SW480 (cell line): ENCODE measurements around the gene SUSD6.
"Not testable (repeated sequence)": the region's sequence is repeated elsewhere in the genome, so short reads cannot be mapped to it uniquely, and the experiment has no call there.

Experiments used
- DNase-seq: peaks from one replicate; pipeline ENCODE4 v3.0.0-alpha.2; 2016; ENCODE audit warnings: low spot score

The SUSD6 gene

GRCh38 chr14:69694730-69695281 is 83.4 kb downstream of the SUSD6 start:
- DNase-seq: peak; percentile 21

GRCh38 chr14:69695322-69696203 is 84.2 kb downstream of the SUSD6 start:
- DNase-seq: no peak

GRCh38 chr14:69696204-69696527 is 84.8 kb downstream of the SUSD6 start:
- DNase-seq: no peak

DNA sequence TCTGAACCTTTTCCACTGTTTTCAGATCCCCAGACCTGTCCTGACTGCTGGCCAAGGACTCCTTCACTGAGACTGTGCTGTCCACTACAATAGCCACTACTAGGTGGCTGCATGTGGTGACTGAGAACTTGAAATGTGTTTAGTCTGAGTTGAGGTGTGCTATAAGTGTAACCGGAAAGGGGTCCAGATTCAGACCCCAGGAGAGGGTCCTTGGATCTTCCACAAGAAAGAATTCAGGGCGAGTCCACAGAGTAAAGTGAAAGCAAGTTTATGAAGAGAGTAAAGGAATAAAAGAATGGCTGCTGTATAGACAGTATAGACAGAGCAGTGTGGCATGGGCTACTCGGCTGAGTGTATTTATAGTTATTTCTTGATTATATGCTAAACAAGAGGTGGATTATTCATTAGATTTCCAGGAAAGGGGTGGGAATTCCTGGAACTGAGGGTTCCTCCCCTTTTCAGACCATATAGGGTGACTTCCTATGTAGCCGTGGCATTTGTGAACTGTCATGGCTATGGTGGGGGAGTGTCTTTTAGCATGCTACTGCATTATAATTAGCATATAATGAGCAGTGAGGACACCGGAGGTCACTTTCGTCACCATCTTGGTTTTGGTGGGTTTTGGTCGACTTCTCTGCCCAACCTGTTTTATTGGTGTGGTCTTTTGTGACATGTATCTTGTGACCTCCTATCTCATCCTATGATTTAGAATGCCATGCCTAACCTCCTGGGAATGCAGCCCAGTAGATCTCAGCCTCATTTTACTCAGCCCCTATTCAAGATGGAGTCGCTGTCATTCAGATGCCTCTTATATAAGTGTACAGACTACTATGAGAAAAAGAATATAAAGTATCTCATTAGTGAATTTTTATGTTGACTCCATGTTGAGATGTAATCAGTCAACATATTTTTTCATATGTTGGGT is 85.5 kb downstream of the SUSD6 start:
- no peak for DNase-seq

DNA sequence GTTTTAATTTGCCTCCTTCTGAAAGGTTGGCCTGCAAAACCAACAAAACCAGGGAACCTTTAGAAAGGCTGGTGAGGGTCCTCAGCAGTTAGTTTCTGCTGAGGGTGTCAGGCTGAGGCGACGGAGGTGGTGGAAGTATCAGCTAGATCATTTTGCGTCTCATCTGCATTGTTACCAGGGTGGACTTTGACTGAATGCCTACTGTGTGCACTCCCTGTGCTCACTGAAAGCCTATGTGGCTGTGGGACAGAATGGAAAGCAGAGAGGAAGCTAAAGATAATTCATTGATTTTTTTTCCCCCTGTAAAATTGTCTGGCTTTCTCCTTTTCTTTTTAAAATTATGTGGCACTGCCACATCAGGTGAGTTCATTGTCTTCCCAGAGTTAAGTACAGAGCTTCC is 87.2 kb downstream of the SUSD6 start:
- no peak for DNase-seq

GRCh38 chr14:69699243-69699642 is 87.8 kb downstream of the SUSD6 start:
- DNase-seq: not testable (repeated sequence)

GRCh38 chr14:69699748-69700303 is 88.4 kb downstream of the SUSD6 start:
- DNase-seq: no peak

DNA sequence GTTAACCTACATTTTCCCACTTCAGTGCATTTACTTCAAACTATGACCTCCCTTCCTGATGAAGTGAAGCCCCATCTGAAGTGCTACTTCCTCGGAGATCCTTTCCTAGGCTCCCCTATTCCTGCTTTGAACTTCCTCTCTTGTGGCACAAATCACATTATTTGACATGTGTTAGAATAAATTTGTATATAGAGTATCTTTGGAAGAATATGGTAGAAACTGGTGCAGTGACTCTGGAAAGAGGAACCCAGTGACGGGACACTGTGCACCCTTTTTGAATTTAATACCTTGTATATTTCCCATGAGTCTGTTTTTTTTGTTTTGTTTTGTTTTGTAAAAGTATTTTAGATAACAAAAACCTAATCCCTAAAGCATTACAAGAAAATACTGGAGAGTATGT is 89.2 kb downstream of the SUSD6 start:
- DNase-seq: no peak

DNA sequence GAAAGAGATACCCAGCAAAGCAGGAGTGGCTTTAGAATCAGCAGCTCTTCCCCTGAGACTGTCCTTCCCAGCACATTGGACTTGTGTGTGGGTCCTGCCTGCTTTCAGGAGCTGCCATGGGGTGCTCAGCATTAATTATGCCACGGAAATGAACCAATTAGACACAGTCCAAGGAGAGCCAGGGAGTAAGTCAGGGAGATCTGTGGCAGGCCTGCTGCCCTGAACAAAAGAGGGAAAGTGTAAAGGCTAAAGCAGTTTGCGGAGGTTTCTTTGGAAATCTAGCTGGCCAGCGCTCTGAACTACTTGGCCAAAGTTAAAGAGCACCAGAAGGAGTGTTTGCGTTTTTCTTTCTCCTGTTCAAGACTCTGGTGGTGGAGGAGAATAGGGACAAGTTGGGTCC is 89.9 kb downstream of the SUSD6 start:
- DNase-seq: no peak

GRCh38 chr14:69701857-69702256 is 90.5 kb downstream of the SUSD6 start:
- no peak for DNase-seq

DNA sequence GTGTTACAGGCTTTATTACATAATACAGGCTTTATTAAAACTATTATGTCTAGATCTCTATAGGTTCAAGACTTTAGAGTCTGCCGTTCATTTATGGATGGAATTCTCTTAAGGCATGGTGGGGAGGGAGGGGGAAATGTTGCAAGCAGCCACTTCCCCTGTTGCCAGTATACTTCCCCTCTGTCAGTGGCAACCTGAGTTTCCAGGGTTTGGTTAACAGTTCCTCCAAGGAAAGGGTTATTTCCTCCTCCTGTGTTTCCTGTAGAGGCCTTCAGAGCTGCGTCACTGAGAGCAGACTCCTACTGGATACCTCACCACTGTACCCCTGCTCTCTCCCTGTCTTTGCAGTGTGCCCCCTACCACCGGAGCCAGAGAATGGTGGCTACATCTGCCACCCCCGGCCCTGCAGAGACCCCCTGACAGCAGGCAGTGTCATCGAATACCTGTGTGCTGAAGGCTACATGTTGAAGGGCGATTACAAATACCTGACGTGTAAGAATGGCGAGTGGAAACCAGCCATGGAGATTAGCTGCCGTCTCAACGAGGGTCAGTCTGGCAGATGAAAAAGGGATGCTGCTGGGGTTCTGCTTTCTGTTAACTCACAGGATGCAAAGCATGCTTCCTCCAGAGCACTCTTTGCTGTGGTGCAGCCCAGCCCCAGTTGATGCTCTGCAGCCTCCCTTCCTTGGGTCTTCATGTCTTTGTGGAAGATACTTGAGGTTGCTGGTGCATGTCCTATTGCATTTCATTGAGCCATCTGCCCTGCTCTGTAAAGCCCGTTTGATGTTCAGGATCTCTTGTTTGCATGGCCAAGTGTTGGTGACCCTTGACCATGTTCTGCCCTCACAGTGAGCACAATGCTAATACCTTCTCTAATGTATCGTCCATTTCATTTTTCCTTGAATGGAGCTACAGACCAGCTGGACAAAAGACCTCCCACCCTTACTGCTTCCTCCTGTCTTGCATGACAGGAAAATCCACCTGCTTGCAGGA is 91.9 kb downstream of the SUSD6 start:
- DNase-seq: no peak

DNA sequence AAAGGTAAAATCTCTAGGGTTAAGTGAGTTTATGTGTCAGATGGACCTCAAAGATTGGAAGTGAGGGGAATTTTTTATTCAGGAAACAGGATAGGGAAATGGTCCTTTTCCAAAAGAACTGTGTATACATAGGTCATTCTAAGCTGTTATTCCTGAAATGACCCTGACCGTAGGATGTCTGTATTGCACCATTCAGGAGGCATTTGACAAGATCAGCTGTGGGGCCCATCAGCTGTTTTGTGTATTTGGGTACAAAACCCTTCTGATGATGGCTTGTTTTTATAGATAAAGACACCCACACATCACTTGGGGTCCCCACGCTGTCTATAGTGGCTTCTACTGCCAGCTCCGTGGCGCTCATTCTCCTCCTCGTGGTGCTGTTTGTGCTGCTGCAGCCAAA is 92.9 kb downstream of the SUSD6 start:
- DNase-seq: no peak

- DNase-seq: no peak
Observed at GRCh38 chr14:69705706-69706105, 94.3 kb downstream of the SUSD6 start.

DNA sequence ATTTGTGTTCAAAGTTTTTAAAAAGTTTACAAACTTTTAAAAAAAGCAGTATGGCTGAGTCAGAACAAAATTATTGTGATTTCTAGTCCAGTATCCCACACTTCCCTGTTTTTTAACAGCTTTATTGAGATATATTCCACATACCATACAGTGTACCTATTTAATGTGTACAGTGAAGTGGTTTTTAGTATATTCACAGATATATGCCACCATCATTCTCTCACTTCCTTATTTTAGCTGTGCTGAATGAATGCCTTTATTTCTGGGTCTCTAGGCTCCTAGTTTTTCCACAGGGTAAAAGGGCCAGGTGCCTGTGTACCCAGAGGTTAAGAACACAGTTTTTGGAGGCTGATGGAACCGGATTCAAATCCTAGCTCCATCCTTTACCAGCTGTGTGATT is 96.7 kb downstream of the SUSD6 start:
- DNase-seq: no peak

DNA sequence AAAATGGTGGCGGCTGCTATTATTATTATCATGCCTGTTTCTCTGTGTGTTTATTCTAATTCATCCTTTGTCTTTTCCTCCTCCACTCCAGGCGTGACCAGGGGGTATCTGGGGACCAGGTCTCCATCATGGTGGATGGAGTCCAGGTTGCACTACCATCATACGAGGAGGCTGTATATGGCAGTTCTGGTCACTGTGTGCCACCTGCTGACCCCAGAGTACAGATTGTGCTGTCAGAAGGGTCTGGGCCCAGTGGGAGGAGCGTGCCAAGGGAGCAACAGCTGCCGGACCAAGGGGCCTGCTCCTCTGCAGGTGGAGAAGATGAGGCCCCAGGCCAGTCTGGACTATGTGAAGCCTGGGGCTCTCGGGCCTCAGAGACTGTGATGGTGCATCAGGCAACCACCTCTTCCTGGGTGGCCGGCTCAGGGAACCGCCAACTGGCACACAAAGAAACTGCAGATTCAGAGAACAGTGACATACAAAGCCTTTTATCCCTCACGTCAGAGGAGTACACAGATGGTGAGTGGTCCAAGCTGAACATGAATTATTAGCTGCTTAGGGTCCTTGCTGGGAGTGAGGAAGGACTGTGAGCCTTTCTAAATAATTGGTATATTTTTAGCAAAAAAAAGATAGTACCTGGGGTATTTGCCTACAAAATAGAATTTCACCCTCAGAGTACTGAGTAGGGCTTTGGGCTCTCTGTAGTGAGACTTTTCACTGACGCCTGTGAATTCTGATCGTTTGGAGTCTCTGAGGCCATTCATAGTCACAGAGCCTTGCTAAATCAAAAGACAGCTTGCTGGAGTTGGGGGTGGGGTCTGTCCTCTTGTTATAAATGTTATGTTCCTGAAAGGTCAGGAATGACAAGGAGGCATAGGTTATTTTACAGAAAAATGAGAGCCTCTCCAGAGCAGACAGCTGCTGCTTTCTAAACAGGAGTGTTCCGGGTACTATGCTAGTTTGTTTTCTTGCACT is 97.5 kb downstream of the SUSD6 start:
- no peak for DNase-seq

GRCh38 chr14:69710378-69710777 is 99.0 kb downstream of the SUSD6 start:
- no peak for DNase-seq

DNA sequence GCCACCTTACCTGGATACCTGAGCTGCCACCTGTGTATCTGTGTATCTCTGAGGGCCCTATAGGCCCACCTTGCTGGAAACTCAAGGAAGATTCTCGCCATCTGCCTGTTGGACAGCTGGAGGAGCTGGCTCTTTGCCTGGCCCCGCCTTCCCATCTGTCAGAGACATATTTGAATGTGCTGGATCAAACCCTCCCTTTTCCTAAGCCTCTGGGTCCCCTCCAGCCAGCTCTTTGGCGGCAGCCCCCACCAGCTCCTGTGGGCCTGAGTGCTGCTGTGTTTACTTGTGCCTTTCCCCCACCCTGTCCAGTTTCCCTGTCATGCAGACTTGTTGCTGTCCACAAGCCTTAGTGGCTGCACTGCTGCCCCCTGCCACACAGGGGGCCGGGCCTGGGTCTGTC is 99.7 kb downstream of the SUSD6 start:
- DNase-seq: no peak

DNA sequence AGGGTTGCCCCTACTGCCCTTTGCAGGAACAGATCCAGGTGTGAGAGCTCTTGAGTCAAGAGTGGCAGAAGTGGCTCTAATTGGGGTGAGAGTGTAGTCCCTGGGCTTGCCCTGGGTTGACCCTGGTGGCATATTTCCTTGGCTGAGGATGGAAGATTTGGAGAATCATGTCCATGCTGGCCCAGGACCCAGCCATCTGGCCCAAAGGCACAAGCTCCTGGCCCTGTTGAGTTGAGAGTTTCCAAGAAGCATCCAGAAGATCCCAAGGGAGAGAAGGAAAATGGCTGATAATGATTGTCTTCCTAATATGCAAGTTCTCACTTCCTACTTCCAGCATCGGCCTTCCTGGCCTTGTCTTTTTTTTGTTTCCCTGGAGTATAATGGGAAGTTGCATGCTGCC is 100.1 kb downstream of the SUSD6 start:
- DNase-seq: no peak

DNA sequence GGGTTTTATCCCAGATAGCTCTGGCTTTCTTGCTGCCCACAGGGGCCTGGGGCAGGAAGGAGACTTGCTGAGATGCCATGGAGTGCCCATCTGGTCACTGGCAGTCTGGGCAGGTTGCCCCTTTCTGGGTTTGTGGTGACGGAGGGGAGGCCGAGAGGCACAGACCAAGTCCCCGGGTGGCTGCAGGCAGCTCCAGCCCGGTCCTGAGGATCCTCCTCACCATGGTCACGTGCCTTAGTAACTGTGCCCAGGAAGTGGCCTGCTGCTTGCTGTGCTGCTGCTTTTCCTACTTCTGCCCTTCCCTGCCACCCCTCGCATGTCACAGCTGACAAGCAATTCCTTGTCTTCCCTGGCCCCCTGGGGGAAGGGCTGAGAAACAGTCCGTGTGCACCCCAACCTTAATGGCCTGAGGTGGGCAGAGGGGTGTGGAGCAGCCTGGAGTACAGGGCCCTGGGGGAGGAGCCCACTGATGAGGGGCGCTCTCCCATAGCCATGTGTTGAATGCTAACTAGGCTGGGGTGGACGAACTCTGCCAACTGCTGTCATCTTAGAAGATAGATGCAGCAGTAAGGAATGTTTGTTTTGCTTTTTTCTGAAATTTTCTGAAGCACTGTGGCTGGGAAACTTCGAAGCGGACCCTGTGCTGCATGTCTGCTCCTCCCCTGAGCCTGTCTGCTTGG is 100.6 kb downstream of the SUSD6 start:
- no peak for DNase-seq
